Esophagus (tissue), 2 donors: Measurements from ENCODE around the gene PCBP3. TPM values are rescaled to one million over a fixed set of nuclear protein-coding genes. Genes with fewer than 3 reads are reported as not detected.
"Not testable (repeated sequence)": the region's sequence is repeated elsewhere in the genome, so short reads cannot be mapped to it uniquely, and the experiment has no call there.

Experiments
- H3K27ac ChIP-seq, 2 donors: one replicate each; pipeline ENCODE4 v1.5.1; 2013; ENCODE audit warnings: low read depth in 2 of 2, mild to moderate bottlenecking in 2 of 2, inconsistent platforms in 1 of 2, low read length in 1 of 2, moderate library complexity in 1 of 2
- H3K27me3 ChIP-seq, 2 donors: one replicate each; pipeline ENCODE4 v1.6.1; 2013; ENCODE audit warnings: low read length in 2 of 2, control low read depth in 1 of 2, mild to moderate bottlenecking in 1 of 2; ENCODE audit not compliant: insufficient read depth in 2 of 2, control insufficient read depth in 1 of 2
- H3K36me3 ChIP-seq, 2 donors: one replicate each; pipeline ENCODE4 v1.6.1; 2013; ENCODE audit warnings: low read length in 1 of 2; ENCODE audit not compliant: control insufficient read depth in 2 of 2, insufficient read depth in 2 of 2
- H3K4me1 ChIP-seq, 2 donors: one replicate each; pipeline ENCODE4 v1.6.1; 2013; ENCODE audit warnings: low read length in 1 of 2; ENCODE audit not compliant: control insufficient read depth in 2 of 2, insufficient read depth in 2 of 2
- H3K4me3 ChIP-seq, 2 donors: one replicate each; pipeline ENCODE4 v1.5.1; 2013; ENCODE audit warnings: low read length in 2 of 2, mild to moderate bottlenecking in 2 of 2, low read depth in 1 of 2, moderate library complexity in 1 of 2
- H3K9me3 ChIP-seq, 2 donors: one replicate each; pipeline ENCODE4 v1.6.1; 2013; ENCODE audit warnings: mild to moderate bottlenecking in 2 of 2, low read depth in 1 of 2, low read length in 1 of 2, moderate library complexity in 1 of 2; ENCODE audit not compliant: control insufficient read depth in 2 of 2, insufficient read depth in 1 of 2
- WGBS, 2 donors: extraction: QIAGEN DNeasy Blood & Tissue Kit; methylation state at CpG; one replicate each; pipeline ENCODE4 v1.1.7; 2013; 5-methylcytosine and 5-hydroxymethylcytosine counted together
- polyA plus RNA-seq, 2 donors: library from polyadenylated mRNA; stranded (reverse); fragments of 200-250 nt; gene quantifications; one replicate each; pipeline ENCODE4 v1.2.3, GENCODE V29; 2013
- donor health status: healthy with polysubstance abuse.
- donor health status: Bipolar disorder and iron deficiency.

The PCBP3 gene
- polyA plus RNA-seq, 2 donors, result 0.24 to 0.67 TPM

DNA sequence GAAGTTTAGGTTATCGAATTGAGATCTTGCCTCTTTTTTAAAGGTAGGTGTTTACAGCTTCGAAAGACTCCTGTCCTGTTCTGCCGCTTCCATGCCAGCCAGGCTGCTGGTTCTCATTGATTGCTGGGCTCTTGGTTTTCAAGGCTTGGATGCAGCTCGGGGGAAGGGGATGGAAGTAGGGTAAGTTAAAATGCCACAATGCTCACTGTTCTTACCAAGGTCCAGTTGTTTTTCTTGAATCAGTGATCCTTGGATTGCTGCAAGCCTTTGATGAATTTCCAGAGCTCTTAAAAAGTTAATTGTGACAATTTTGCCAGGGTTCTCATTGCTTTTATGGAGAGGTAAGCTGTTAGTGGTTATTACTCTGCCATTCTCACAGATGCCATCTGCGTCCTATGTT is 74.9 kb downstream of the PCBP3 start:
- Histone ChIP-seq H3K4me3 (no peak overlapping the region), H3K27me3 (peaks cover 0 to 2% of the 10 kb centered on the region in 2 donors), H3K9me3 (no peaks in the 10 kb centered on the region), H3K27ac (no peak overlapping the region), H3K4me1 (no peaks in the 10 kb centered on the region), H3K36me3 (no peaks in the 10 kb centered on the region)
- WGBS, 2 donors, result 86 to 88% methylated on average over 5 of the region's 5 CpGs

DNA sequence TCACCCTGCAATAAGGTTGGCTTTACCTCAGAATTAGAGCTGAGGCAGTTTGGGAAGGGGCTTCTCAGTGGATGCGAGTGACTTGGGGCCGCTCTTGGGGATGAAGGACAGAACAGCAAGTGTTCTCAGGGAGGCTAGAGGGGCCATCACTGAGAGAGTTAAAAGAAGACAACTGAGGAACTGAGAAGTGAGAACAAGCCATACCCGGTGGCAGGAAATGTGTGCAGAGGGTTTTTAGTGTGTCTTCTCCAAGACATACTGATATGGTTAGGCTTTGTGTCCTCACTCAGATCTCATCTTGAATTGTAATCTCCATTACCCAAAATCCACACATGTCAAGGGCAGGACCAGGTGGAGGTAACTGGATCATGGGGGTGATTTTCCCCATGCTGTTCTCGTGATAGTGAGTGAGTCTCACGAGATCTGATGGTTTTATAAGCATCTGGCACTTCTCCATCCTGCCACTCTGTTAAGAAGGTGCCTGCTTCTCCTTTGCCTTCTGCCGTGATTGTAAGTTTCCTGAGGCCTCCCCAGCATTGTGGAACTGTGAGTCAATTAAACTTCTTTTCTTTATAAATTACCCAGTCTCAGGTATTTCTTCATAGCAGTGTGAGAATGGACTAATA is 75.8 kb downstream of the PCBP3 start:
- Histone ChIP-seq H3K4me1 (no peaks in the 10 kb centered on the region), H3K27ac (no peak overlapping the region), H3K9me3 (no peaks in the 10 kb centered on the region), H3K36me3 (no peaks in the 10 kb centered on the region), H3K4me3 (no peak overlapping the region), H3K27me3 (peaks cover 0 to 2% of the 10 kb centered on the region in 2 donors)
- 76 to 81% methylated on average over 6 of the region's 6 CpGs for WGBS, 2 donors

GRCh38 chr21:45720204-45720603 is 76.7 kb downstream of the PCBP3 start:
- H3K9me3 ChIP-seq, H3K4me3 ChIP-seq, H3K27me3 ChIP-seq, H3K36me3 ChIP-seq, H3K4me1 ChIP-seq, H3K27ac ChIP-seq: not testable (repeated sequence)
- 61 to 67% methylated on average over 1 of the region's 1 CpG for WGBS, 2 donors

GRCh38 chr21:45721671-45722070 is 78.1 kb downstream of the PCBP3 start:
- H3K36me3 ChIP-seq, result no peaks in the 10 kb centered on the region
- H3K4me1 ChIP-seq, result no peaks in the 10 kb centered on the region
- H3K9me3 ChIP-seq, result no peaks in the 10 kb centered on the region
- WGBS, 2 donors, result 68 to 70% methylated on average over 6 of the region's 6 CpGs
- no peak overlapping the region for H3K4me3 ChIP-seq
- no peak overlapping the region for H3K27ac ChIP-seq
- H3K27me3 ChIP-seq, result peaks cover 0 to 2% of the 10 kb centered on the region in 2 donors

DNA sequence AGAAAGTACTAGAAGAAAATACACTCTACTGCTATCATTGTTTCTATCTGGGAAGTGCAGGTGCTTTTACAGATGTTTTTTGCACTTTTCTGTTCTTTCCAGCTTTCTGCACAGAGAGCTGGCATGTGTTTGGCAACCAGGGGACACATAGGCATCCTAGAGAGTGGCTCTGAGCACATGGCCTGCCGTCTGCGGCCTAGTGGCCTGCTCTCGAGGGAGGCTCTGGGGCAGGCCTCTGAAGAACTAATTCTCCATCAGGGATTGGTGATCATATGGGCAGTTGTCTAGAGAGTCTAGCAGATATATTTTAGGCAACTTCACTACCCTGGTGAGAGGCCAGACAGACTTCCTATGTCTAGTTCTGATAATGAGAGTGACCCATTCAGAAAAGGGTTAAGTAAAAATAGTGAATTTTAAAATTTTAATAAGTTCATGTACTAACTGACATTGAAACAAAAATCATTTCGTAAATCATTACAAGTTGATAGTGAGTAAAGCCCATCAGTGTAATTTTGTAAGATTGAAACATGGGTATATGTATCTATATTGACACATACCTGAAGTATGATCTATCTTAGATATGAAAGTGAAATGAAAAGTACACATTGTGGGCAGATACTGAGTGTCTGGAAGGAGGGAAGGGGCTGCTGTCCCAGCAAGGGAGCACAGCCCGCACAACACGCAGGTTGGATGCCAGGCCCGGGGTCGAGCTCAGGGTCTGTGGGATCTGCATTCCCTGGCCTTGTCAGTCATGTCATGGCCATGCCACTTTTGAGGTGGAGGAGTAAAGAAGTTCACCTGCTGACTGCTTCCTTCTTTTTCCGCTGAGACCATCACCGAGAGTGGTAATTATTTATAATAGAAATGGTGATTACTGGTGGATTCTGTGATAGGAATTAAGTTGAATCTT is 79.8 kb downstream of the PCBP3 start:
- Histone ChIP-seq H3K4me3 (no peak overlapping the region), H3K27me3 (peaks cover 0 to 2% of the 10 kb centered on the region in 2 donors), H3K4me1 (no peaks in the 10 kb centered on the region), H3K27ac (no peak overlapping the region), H3K9me3 (no peaks in the 10 kb centered on the region), H3K36me3 (no peaks in the 10 kb centered on the region)
- 87% methylated on average over 10 of the region's 10 CpGs for WGBS, 2 donors

DNA sequence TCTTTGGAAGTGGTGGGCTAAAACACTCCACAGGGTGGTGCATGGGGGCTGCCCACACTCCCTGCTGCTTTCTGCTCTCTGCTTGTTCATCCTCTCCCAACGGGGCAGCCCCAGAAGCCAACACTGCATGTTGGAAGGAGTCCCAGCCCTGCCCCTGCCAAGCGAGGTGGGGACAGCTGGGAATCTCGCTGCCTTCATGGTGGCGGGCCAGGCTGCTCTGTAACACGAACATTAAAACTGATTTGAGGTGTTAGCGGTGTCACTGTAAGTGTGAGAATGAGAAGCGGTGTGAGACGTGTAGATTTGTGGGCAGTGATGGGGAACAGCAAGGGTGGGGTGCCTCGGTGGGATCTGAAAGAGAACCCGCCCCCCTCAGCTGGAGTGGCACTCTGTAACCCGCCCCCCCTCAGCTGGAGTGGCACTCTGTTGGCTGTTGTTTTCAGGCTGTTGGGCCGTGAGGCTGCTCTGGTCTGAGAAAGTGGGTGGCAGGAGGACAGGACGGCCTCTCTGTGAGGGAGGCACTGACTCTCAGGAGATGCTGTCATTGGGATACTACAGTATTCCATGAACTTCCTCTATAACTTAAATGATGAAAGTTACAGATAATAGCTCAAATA is 80.9 kb downstream of the PCBP3 start:
- Histone ChIP-seq H3K4me1 (no peaks in the 10 kb centered on the region), H3K27me3 (peaks cover 0 to 2% of the 10 kb centered on the region in 2 donors), H3K4me3 (no peak overlapping the region), H3K9me3 (no peaks in the 10 kb centered on the region), H3K27ac (no peak overlapping the region), H3K36me3 (no peaks in the 10 kb centered on the region)
- WGBS, 2 donors, result 54 to 58% methylated on average over 13 of the region's 13 CpGs

DNA sequence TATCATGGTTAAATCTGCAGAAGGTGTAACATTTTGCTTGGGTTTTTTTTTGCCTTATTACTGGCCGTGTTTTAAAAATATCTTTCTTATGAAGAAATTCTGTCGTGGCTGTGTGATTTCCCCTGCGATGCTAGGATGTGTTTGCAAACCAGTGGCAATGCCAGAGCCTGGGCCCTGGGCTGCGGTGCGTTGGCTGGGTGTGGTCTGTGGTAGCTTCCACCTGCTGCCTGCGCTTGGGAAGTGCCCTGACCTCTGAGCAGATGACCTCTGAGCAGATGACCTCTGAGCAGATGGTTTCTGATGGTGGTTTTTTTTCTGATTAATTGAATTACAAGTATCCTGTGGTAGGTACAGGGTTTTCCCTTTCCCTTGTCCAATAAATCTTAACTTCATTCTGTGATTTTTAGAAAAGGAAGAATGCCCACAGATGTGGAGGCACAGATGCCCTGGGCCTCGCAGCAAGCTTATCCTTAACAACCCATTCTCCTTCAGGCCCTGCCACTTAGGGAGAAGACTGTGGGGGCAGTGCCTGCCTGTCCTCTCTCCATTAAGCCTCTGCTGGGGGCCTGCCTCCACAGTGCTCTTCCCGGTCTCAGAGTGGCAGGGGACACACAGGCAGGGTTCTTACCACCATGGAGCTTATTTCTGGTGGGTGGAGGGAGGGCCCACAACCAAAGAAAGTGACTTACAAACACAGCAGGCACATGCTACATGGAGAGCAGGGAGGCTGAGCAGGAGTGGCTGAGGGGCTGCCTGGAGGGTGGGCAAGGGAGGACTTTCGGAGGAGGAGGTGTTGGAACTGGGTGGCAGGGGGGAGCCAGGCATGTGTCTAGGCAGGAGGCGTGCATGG is 81.7 kb downstream of the PCBP3 start:
- Histone ChIP-seq H3K27me3 (peaks cover 0 to 2% of the 10 kb centered on the region in 2 donors), H3K4me3 (no peak overlapping the region), H3K4me1 (no peaks in the 10 kb centered on the region), H3K36me3 (no peaks in the 10 kb centered on the region), H3K27ac (no peak overlapping the region), H3K9me3 (no peaks in the 10 kb centered on the region)
- 88% methylated on average over 10 of the region's 10 CpGs for whole genome bisulfite sequencing, 2 donors

GRCh38 chr21:45725844-45726200 is 82.3 kb downstream of the PCBP3 start:
- 78 to 86% methylated on average over 6 to 7 of the region's 7 CpGs for WGBS, 2 donors
- H3K27me3 ChIP-seq, result peaks cover 0 to 2% of the 10 kb centered on the region in 2 donors
- H3K9me3 ChIP-seq, result no peaks in the 10 kb centered on the region

DNA sequence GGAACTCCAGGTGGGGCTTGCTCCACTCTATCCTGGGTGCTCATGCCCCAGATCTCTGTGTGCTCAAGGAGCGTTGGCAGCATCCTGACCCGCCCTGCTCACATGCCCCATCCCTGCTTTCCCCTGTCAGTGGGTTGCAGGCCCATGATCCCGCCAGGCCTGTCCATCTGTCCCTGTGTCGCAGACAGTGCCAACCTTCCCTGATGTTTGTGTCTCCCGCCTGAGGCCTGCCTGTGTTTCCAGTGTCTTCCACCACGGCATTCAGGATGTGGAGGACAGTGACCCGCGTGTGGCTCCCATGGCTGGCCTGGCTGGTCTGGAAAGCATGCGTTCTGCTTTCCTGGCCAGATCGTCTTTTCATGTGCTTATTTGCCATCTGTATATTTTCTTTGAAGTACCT is 82.9 kb downstream of the PCBP3 start:
- WGBS, 2 donors, result 90 to 94% methylated on average over 10 of the region's 10 CpGs
- Histone ChIP-seq H3K27ac (no peak overlapping the region), H3K4me1 (no peaks in the 10 kb centered on the region), H3K9me3 (no peaks in the 10 kb centered on the region), H3K4me3 (no peak overlapping the region), H3K36me3 (no peaks in the 10 kb centered on the region), H3K27me3 (peaks cover 0 to 2% of the 10 kb centered on the region in 2 donors)

More at GRCh38 chr21:45725844-45726200, 82.3 kb downstream of the PCBP3 start:
- Histone ChIP-seq H3K4me1 (no peaks in the 10 kb centered on the region), H3K27ac (no peak overlapping the region), H3K36me3 (no peaks in the 10 kb centered on the region), H3K4me3 (no peak overlapping the region)
